Stimulated activated CD4-positive, alpha-beta T cell treated with anti-CD3 and anti-CD28 coated beads, Interleukin-2, amount 100 ng/mL, for 48 hours (primary cell): ENCODE measurements around the gene CYP20A1.
A peak's percentile ranks its signal among the peaks of the same experiment; 100 is the strongest.
"Not testable (repeated sequence)": the region's sequence is repeated elsewhere in the genome, so short reads cannot be mapped to it uniquely, and the experiment has no call there.

Source experiments
- DNase-seq, 2 donors: peaks; one replicate each; pipeline ENCODE4 v3.0.0-alpha.2; 2020

CYP20A1 gene

DNA sequence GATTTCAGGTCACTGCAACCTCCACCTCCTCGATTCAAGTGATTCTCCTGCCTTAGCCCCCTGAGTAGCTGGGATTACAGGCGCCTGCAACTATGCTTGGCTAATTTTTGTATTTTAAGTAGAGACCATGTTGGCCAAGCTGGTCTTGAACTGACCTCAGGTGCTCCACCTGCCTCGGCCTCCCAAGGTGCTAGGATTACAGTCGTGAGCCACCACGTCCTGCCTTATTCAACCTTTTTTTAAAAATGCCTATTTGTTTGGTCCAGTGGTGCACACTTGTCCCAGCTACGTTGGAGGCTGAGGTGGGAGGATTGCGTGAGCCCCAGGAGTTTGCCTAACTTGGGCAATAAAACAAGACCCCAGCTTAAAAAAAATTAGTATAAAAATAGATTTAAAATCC lies 43.3 kb downstream of the CYP20A1 start:
- DNase-seq, result no peak

DNA sequence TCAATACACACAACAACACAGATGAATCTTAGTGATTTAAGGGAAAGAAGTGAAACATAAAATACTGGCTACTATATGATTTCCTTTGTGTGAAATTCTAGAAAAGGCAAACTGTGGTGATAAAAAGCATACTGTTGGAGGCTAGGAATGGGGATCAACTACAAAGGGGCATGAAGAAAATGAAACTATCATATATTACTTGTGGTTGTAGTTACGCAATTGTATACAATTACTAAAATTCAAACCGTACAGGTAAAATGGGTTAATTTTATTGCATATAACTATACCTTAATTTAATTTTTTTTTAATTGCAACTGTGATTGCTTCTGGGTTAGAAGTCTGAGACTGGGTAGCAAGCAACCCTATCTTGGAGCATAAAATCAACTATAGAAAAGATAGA lies 47.7 kb downstream of the CYP20A1 start:
- DNase-seq, result no peak

DNA sequence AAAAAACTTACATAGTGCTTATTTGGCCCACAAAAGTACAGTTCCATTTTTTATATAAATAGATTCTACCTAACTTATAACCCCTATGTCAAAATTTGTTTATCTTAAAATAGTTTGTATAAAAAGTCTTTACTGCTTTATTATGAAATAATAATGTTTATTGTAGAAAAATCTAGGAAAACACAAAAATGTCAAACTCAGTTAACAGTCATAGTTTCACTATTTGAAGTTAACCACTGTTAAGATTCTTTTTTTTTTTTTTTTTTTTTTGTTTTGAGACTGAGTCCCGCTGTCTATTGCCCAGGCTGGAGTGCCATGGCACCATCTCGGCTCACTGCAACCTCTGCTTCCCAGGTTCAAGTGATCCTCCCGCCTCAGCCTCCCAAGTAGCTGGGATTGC lies 62.8 kb downstream of the CYP20A1 start:
- DNase-seq, result no peak

DNA sequence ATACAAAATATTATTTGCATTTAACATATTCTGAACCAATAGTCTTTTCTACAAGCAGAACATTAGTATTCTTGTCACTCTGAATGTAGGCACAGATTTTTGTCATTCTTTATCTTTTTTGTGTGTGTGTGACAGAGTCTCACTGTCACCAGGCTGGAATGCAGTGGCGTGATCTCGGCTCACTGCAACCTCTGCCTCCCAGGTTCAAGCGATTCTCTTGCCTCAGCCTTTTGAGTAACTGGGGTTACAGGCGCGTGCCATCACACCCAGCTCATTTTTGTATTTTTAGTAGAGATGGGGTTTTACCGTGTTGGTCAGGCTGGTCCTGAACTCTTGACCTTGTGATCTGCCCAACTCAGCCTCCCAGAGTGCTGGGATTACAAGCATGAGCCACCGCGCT lies 63.8 kb downstream of the CYP20A1 start:
- DNase-seq, result not testable (repeated sequence)

DNA sequence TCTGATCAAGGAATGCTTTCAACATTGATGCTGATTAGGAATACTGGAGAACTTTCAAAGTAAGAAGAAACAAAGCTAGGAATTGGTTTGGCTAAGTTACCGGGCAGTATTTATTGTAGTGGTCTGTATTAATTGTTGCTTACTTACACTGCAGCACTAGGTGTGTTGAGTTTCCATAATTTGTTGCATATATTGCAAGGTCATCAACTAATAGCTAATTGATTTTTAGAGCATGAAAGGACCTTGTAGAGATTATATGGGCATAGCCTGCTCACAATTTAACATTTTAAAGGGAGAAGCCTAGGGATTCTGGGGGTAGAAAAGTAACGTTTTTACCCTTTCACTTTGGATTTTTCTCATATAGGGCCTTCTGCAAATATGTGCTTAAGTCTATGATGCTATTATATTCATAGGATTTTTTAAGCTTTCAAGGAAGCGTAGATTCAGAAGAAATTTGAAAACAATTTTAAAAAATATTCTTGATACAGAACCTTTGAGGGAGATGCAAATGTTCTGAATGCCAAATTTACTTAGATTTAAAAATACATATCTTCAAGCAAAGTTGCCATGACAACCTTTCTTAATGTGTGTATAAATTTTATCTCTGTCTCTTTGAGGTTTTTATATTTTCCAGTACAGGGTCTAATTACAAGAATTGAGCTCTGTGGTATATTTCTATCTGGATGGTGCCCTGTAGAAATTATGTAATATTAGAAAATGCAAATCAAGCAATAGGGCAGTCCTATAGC lies 72.0 kb downstream of the CYP20A1 start:
- DNase-seq, result no peak

DNA sequence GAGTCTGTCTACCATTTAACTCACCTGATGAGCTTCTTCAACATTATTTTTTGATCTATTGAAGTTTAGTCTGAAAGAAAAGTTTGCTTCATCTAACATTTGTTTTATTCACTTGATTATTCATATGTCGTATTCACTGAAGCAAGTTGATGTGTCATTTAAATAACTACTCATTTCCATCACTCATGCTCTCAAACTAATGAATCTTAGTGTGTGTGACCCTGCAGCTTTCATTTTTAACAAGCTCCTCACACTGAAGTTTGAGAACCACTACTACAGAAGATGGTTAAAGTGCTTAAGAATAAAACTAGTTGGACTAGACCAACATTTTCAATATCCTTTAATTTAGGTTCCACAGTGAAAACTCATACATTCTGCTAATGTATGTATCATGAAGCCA lies 87.5 kb downstream of the CYP20A1 start:
- DNase-seq, result no peak

DNA sequence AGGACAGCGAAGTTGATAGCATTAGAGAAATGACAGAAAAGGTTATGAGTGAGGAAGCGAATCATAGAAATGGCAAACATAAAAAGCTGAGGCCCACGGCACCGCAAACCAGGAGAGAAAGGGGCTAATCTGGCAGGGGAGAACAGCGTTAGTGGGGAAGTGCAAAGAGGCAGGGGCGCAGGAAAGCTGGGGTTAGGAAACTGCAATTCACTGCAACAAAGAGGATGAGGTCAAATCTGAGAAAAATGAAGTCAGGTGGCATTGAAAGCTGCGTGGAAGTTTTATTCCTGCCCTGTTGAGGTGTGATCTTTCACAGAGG lies 88.7 kb downstream of the CYP20A1 start:
- no peak for DNase-seq

DNA sequence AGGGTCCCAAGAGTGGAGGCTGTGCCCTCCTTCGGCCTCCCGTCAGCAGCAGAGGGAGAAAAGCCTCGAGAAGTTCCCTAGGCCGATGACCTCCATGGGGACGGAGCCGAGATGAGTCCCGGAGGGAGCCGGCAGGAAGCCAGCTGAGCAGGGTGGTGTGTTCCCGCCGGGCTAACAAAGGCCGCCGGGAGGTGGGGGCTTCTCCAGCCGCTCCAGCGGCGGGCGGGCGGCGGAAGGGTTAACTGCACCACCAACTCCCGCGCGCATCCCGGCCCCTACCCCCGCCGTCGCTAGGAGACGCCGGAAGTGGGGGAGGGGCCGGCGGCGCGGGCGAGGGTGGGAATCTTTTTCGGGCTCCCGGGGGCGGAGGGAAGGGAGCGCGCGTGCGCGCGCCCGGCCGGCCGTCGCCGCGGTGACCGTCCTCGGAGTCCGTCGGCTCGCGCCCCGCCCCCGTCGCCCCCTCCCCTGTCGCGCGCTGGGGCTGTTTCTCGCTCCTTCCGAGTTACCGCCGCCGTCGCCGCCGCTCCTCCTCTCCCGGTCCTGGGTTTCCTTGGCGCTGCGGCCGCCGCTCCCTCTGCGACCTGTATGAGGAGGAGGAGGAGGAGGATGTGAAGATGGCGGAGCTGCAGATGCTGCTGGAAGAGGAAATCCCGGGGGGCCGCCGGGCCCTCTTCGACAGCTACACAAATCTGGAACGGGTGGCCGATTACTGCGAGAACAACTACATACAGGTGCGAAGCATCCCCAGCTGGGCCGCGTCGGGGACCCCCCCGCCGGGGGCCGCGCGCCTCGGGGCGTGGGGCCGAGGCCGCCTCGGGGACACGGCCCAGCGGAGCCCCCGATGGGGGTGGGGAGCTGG lies 89.3 kb downstream of the CYP20A1 start, which contains the start of gene ABI2:
TSS of gene ABI2 (plus strand) at position 494 of the 859 bp plus-strand sequence. CDS start at position 615, 121 bp downstream.
- peak; percentile 59 to 65 for DNase-seq

DNA sequence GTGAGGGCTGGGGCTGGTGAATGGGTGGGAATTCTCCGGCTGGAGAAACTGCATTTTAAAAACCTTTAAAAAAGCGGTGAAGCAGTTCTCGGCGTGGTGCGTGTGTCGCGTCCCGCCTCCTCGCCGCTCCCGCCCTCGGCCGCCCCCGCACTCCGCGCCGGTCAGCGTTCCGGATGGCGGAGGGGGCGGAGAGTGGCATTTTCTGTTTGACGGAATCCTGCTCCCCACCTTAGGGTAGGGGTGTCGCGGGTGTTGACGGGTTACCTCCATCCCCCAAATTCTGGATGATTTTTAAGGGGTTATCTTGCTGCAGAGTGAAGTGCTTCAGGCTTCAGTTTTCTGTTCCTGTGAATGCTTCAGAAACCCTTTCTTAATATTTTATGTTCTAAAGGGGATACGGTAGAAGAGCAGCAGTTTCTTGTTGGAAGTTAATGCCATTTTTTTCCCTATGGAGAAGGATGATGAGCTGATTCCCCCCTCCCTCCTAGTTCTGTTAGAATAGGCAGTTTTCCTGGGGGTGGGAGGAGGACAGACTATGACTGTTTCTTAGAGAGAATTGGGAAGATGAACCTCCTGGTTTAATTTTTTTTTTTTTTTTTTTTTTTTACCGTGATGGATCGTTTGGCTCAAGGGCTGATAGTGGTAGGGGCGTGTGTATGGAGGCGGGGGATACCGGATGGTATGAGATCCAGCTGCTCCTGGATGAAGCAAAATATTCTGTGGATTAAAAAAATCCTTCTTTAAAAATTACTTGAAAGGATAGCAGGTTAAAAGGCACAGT lies 90.1 kb downstream of the CYP20A1 start:
- DNase-seq, result peak; percentile 37 to 42

DNA sequence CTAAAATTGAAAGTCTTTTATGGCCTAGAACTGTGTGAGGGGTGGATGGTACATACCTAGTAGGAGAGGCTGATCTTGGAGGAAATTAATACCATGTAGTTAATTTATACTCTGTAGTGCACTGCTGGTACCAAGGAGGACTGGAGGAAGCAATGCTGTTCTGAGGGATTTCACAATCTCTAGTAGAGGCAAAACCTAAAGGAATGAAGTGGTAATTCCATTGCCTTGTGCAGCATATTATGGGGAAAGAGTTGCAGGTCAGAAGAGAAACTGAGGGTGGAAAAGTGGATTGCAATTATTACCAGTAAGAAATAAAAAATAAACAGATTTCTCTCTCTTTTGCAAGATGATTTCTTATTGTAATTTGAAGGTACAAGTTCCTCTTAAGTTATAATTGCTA lies 91.6 kb downstream of the CYP20A1 start:
- DNase-seq, result no peak

DNA sequence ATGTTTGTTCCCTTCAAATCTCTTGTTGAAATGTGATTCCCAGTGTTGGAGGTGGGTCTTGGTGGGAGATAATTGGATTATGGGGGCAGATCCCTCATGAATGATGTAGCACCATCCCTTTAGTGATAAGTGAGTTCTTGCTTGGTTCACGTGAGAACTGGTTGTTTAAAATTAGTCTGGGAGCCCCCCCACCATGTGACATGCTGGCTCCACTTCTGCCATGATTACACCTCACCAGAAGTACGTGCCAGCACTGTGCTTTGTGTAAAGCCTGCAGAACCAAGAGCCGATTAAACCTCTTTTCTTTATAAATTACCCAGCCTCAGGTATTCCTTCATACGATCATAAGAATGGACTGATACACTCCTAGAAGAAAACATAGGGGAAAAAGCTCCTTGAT lies 99.5 kb downstream of the CYP20A1 start:
- DNase-seq, result no peak

DNA sequence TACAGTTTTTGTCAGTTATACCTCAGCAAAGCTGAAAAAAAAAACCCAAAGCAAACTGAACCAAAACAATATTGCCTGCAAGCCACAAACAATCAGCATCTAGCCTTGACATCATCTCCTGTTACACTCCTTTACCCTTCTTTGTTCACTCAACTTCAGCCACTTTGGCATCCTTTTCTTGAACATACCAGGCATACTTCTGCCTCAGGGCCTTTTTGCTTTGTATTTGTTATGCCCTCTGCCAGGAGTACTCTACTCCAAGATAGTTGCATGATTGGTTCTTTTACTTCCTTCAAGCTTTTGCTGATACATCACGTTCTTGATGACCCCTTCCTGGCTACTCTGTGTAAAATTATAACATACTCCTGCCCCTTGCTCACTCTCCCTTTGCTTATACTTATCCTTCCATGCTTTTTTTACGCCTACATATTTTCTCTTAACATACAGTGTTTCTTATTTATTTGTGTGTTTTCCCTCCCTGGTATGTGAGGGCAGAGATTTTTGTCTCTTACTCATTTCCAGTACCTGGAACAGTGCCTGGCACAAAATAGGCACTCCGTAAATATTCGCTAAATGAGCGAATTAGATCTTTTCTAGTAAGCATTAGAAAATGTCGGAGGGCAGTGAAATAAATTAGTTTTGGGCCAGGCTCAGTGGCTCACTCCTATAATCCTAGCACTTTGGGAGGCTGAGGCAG lies 102.1 kb downstream of the CYP20A1 start:
- no peak for DNase-seq

DNA sequence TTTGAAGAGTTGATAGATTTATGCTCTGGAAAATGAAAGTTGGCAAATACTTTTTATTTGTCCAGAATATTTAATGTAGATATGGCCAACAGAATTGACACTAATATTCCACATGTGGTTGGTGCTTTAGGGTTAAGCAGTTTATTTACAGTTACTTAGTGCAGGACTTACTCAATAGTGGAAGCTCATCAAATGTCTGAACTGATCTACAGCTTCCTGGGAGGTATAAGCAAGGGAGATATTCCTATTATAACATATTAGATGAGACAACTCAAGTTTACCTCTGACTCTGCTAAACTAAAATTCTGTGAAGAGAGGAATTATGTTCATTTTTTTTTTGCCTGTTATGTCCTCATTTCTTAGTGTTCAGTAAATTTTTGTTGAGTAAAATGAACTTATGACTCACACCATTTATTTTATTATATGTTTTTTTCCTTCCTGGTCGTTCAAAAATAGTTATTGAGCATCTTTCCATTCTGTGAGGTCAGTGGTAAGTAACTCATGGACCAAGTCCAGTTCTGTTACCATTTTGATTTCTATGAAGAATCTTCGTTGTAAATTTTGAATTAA lies 103.0 kb downstream of the CYP20A1 start:
- DNase-seq, result no peak

DNA sequence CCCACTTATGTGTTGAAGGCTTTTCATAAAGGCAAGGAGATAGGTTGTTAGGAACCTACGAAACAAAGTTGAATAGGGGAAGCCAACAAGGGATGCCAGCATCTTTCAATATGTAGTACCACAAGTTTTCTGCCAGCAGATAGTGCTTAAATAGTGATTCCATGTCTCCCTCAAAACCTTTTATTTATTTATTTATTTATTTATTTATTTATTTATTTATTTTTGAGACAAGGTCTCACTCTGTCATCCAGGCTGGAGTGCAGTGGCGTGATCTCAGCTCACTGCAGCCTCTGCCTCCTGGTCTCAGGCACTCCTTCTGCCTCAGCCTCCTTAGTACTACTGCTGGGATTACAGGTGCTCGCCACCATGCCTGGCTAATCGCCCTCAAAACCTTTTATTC lies 103.6 kb downstream of the CYP20A1 start:
- not testable (repeated sequence) for DNase-seq

DNA sequence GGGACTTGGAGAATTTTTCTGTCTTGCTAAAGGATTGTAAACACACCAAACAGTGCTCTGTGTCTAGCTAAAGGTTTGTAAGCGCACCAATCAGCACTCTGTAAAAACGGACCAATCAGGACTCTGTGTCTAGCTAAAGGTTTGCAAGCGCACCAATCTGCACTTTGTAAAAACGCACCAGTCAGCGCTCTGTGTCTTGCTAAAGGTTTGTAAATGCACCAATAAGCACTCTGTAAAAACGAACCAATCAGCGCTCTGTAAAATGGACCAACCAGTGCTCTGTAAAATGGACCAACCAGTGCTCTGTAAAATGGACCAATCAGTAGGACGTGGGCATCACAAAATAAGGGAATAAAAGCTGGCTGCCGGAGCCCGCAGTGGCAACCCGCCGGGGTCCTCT lies 105.8 kb downstream of the CYP20A1 start:
- no peak for DNase-seq

DNA sequence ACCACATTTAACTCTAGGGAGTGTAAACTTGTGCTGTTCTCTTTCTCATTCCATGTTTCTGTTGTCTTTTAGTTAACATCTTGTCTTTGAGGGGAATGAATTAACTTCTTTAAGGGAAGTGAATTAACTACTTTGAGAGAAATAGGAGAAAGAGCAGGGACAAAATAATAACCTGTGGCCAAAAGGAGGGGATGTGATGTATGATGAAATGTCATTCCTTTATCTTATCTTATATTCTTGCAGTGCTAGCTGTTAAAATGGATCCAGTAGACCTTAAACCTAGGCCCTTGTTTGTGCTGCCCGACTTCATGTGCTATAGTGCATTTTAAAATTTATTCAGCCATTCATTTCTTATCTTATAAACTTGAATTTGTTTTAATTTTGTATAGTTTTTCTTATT lies 107.8 kb downstream of the CYP20A1 start:
- DNase-seq, result no peak

DNA sequence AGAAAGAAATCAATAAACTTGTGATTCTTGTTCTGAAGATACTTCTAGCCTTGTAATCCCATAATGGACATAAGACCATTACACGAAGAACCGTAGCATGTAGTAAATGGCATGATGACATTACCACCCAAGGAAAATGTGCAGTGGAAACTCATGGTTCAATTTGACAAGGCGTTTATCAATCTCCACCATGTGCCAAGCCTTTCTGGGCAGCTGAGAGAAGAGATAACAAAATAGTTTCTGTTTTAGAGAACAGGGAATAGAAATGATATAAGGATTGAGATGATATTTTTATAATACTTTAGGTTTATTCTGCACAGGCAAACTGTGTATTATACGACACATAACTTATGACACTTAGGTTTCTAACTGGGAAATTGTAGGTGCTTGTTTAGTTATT lies 108.6 kb downstream of the CYP20A1 start:
- no peak for DNase-seq

DNA sequence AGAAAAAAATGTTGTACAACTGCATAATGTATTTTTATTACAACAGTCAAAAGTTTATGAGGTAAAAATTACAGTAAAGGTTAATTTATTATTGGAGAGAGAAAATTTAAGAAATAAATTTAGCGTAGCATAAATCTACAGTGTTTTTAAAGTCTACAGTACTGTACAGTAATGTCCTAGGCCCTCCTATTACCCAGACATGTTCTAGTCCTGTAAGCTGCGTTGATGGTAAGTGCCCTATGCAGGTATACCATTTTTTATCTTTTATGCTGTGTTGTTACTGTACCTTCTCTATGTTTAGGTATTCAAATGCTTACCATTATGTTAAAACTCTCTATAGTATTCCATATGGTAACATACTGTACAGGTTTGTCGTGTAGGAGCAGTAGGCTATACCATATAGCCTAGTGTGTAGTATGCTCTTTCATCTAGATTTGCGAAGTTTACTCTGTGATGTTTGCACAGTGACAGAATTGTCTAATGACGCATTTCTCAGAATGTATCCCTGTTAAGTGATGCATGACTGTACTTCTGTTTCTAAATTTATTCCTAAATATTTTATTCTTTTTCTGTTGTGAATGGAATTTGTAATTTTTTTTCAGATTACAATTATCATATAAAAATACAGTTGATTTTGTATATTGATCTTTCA lies 113.9 kb downstream of the CYP20A1 start:
- DNase-seq, result no peak

DNA sequence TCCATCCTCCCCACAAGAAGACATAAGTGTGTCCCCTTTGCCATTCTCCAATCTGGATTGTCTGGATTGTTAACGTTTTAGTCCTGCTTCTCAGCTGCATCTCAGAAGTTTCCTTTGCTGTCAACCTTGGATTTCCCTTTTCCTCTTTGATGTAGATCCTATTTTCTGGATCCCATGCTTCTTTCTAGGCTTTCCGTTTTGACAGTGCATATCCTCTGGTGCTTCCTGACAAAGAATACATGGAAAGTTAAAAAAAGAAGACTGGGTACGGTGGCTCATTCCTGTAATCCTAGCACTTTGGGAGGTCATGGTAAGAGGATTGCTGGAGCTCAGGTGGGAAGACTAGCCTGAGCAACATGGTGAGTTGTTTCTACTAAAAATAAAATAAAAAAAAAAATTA lies 116.1 kb downstream of the CYP20A1 start:
- no peak for DNase-seq
